Activated CD4-positive, alpha-beta T cell treated with anti-CD3 and anti-CD28 coated beads, Interleukin-2, amount 10 ng/mL, durations not matched to agents 24 days and 14 days (primary cell): Measurements from ENCODE around the gene LHFPL2. TPM values are rescaled to one million over a fixed set of nuclear protein-coding genes. Genes with fewer than 3 reads are reported as not detected.
"Not testable (repeated sequence)": the region's sequence is repeated elsewhere in the genome, so short reads cannot be mapped to it uniquely, and the experiment has no call there.

ENCODE experiments used
- DNase-seq: peaks from one replicate; pipeline ENCODE4 v3.0.0; 2022
- H3K27ac Mint-ChIP-seq: one replicate; pipeline ENCODE4 v1.8.0; 2022; ENCODE audit warnings: mild to moderate bottlenecking, mixed read lengths
- H3K27me3 Mint-ChIP-seq: one replicate; pipeline ENCODE4 v1.8.0; 2022; ENCODE audit warnings: mixed read lengths
- H3K36me3 Mint-ChIP-seq: one replicate; pipeline ENCODE4 v1.8.0; 2022; ENCODE audit warnings: low read depth, mild to moderate bottlenecking, mixed read lengths
- H3K4me1 Mint-ChIP-seq: one replicate; pipeline ENCODE4 v1.8.0; 2021; ENCODE audit warnings: mixed read lengths
- H3K4me3 Mint-ChIP-seq: one replicate; pipeline ENCODE4 v1.8.0; 2022; ENCODE audit warnings: mild to moderate bottlenecking, moderate library complexity, mixed read lengths
- H3K9me3 Mint-ChIP-seq: one replicate; pipeline ENCODE4 v1.8.0; 2021; ENCODE audit warnings: mixed read lengths
- intact Hi-C: fragments of 100-400 bp; cut with micrococcal nuclease; formaldehyde crosslinking; loops from one replicate; pipeline ENCODE4 v1.15.1; 2023
- total RNA-seq: library from RNA; stranded (reverse); gene quantifications from 2 replicates; pipeline ENCODE4 v1.2.3, GENCODE V29; 2022

The LHFPL2 gene
- total RNA-seq, 1 donor from 2014 or later, result 0.30 TPM

DNA sequence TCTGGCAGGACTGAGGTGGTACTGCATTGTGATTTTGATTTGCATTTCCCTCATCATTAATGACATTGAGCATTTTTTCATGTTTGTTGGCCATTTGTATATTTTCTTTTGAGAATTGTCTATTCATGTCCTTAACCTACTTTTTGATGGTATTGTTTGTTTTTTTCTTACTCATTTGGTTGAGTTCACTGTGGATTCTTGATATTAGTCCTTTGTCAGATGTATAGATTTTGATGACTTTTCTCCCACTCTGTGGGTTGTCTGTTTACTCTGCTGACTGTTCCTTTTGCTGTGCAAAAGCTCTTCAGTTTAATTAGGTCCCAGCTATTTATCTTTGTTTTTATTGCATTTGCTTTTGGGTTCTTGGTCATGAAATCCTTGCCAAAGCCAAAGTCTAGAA is 25.3 kb upstream of the LHFPL2 start:
- H3K4me3 Mint-ChIP-seq, H3K4me1 Mint-ChIP-seq, H3K36me3 Mint-ChIP-seq, DNase-seq, H3K27ac Mint-ChIP-seq, intact Hi-C loops, H3K9me3 Mint-ChIP-seq: not testable (repeated sequence)
- peaks cover 16% of the 10 kb centered on the region for H3K27me3 Mint-ChIP-seq

GRCh38 chr5:78672154-78672553 is 23.6 kb upstream of the LHFPL2 start:
- DNase-seq, result no peak
- no peaks in the 10 kb centered on the region for H3K4me1 Mint-ChIP-seq
- H3K27me3 Mint-ChIP-seq, result peaks cover 20% of the 10 kb centered on the region
- H3K4me3 Mint-ChIP-seq, result no peak overlapping the region
- H3K27ac Mint-ChIP-seq, result no peak overlapping the region
- H3K9me3 Mint-ChIP-seq, result no peaks in the 10 kb centered on the region
- intact Hi-C loops, result no loop called here
- H3K36me3 Mint-ChIP-seq, result no peaks in the 10 kb centered on the region

- Mint-ChIP-seq H3K27ac (no peak overlapping the region), H3K36me3 (no peaks in the 10 kb centered on the region), H3K4me1 (no peaks in the 10 kb centered on the region), H3K4me3 (no peak overlapping the region), H3K27me3 (peaks cover 20% of the 10 kb centered on the region), H3K9me3 (no peaks in the 10 kb centered on the region)
- DNase-seq, result no peak
- intact Hi-C loops, result no loop called here
Observed at GRCh38 chr5:78671609-78672008, 23.0 kb upstream of the LHFPL2 start.

DNA sequence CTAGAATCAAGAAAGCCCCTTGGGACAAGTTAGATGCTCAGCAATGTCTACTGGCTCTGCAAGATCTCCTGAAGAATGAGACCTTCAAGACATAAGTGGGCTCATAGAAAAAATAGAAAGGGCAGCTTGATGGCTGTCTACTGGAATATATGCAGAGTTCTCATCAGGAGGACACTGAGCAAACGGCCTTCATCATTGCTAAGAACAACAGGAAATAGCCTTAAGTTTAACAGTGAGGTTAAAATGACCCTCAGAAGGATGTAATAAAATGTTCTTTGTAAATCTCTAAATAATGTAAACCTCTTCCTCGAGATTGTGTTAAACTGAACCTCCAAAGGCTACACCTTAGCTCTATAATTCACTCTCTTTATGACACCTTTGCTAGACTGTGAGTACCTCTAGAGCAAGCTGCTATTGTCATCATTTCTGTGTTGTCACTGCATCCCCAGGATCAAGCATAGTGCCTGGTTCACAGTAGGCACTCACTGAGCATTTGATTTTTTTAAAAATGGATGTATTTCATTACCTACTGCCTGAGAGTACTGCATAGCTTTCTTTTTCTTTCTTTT is 22.2 kb upstream of the LHFPL2 start:
- no peak for DNase-seq
- Mint-ChIP-seq H3K4me1 (no peaks in the 10 kb centered on the region), H3K4me3 (no peak overlapping the region), H3K27ac (no peak overlapping the region), H3K27me3 (peaks cover 20% of the 10 kb centered on the region), H3K36me3 (no peaks in the 10 kb centered on the region), H3K9me3 (no peaks in the 10 kb centered on the region)
- intact Hi-C loops, result no loop called here

DNA sequence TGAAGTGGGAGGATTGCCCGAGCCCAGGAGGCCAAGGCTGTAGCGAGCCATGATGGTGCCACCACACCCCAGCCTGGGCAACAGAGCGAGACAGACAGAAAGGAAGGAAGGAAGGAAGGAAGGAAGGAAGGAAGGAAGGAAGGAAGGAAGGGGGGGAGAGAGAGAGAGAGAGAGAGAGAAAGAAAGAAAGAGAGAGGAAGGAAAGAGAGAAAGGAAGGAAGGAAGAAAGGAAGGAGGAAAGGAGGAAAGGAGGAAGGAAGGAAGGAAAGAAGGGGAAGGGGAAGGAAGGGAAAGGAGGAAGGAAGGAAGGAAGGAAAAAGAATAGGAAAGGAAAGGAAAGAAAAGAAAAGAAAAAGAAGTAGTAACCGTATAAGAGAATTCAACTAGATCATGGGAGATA is 20.8 kb upstream of the LHFPL2 start:
- DNase-seq, result no peak
- intact Hi-C loops, result no loop called here
- H3K4me3 Mint-ChIP-seq, result no peak overlapping the region
- H3K4me1 Mint-ChIP-seq, result no peaks in the 10 kb centered on the region
- H3K36me3 Mint-ChIP-seq, result no peaks in the 10 kb centered on the region
- H3K9me3 Mint-ChIP-seq, result no peaks in the 10 kb centered on the region
- H3K27me3 Mint-ChIP-seq, result peaks cover 19% of the 10 kb centered on the region
- no peak overlapping the region for H3K27ac Mint-ChIP-seq

DNA sequence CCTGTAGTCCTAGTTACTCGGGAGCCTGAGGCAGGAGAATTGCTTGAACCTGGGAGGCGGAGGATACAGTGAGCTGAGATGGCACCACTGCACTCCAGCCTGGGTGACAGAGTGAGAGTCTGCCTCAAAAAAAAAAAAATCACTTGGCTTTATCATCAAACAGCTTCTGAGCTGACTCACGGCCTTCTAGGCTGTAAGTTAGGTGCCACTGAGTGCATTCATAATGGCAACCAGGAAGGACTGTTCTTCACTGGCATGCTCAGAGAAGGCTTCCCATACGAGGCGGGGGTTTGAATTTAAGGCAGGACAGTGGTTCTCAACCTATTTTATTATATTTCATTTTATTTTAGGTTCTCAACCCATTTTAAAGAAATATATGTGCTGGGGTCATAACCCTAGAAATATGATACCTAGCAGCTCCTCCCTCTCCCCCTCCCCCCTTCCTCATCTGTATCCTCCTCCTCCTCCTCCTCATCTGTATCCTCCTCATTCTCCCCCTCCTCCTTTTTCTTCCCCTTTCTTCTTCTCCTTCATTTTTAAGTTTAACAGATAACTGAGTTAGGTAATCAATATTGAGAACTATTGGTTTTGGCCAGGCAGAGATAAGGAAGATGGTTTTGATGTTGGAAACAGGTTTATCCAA is 19.0 kb upstream of the LHFPL2 start:
- no peak for DNase-seq
- intact Hi-C loops, result no loop called here
- H3K27ac Mint-ChIP-seq, result no peak overlapping the region
- no peaks in the 10 kb centered on the region for H3K36me3 Mint-ChIP-seq
- no peaks in the 10 kb centered on the region for H3K4me1 Mint-ChIP-seq
- H3K4me3 Mint-ChIP-seq, result no peak overlapping the region
- H3K9me3 Mint-ChIP-seq, result no peaks in the 10 kb centered on the region
- peaks cover 13% of the 10 kb centered on the region for H3K27me3 Mint-ChIP-seq

- H3K36me3 Mint-ChIP-seq, DNase-seq, H3K4me1 Mint-ChIP-seq, H3K9me3 Mint-ChIP-seq, H3K27ac Mint-ChIP-seq, intact Hi-C loops, H3K4me3 Mint-ChIP-seq: not testable (repeated sequence)
- H3K27me3 Mint-ChIP-seq, result peaks cover 13% of the 10 kb centered on the region
Observed at GRCh38 chr5:78666975-78667374, 18.4 kb upstream of the LHFPL2 start.

DNA sequence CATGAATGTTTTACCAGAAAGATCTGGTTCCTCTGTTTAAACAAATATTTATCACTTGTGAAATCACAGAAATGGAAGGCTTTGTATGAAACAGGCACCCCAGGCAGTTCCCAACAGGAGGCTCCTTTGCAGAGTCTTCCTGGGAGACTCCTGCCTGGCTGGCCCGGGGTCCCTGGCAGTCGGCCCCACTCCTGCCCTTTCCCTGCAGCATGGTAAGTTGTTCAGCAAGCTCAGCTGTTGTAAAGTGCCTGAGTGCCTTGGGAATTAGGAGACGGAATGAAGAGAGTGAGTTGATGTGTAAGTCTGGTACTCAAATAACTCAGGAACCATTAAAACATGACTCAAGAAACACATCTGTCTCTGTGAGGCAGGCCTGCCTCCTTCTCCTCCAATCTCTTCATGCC is 17.5 kb upstream of the LHFPL2 start:
- Mint-ChIP-seq H3K27me3 (peaks cover 11% of the 10 kb centered on the region), H3K36me3 (no peaks in the 10 kb centered on the region), H3K9me3 (no peaks in the 10 kb centered on the region), H3K27ac (no peak overlapping the region), H3K4me3 (no peak overlapping the region), H3K4me1 (no peaks in the 10 kb centered on the region)
- no peak for DNase-seq
- intact Hi-C loops, result no loop called here

GRCh38 chr5:78665534-78665933 is 17.0 kb upstream of the LHFPL2 start:
- no peak for DNase-seq
- Mint-ChIP-seq H3K27ac (no peak overlapping the region), H3K36me3 (no peaks in the 10 kb centered on the region), H3K4me3 (no peak overlapping the region), H3K9me3 (no peaks in the 10 kb centered on the region), H3K27me3 (peaks cover 13% of the 10 kb centered on the region), H3K4me1 (no peaks in the 10 kb centered on the region)
- intact Hi-C loops, result no loop called here

DNA sequence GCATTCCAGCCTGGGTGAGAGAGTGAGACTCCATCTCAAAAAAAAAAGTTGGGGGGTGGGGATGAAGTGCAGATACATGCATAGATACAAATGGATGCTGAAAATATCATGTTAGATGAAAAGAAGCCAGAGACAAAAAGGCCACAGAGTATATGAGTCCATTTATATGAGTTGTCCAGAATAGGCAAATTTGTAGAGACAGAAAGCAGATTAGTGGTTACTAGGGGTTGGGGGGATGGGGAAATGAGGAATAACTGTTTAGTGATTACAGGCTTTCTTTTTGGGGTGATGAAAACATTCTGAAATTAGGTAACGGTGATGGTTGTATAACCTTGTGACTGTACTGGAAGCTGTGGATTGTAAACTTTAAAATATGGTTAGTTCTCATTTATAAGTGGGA is 13.8 kb upstream of the LHFPL2 start:
- intact Hi-C loops, result no loop called here
- no peaks in the 10 kb centered on the region for H3K36me3 Mint-ChIP-seq
- peaks cover 17% of the 10 kb centered on the region for H3K27me3 Mint-ChIP-seq
- DNase-seq, result no peak
- H3K4me3 Mint-ChIP-seq, result no peak overlapping the region
- no peaks in the 10 kb centered on the region for H3K4me1 Mint-ChIP-seq
- no peaks in the 10 kb centered on the region for H3K9me3 Mint-ChIP-seq
- no peak overlapping the region for H3K27ac Mint-ChIP-seq

GRCh38 chr5:78661691-78662090 is 13.1 kb upstream of the LHFPL2 start:
- H3K9me3 Mint-ChIP-seq, result no peaks in the 10 kb centered on the region
- no peak overlapping the region for H3K27ac Mint-ChIP-seq
- intact Hi-C loops, result no loop called here

GRCh38 chr5:78661044-78661443 is 12.5 kb upstream of the LHFPL2 start:
- intact Hi-C loops, result no loop called here

More at GRCh38 chr5:78661691-78662090, 13.1 kb upstream of the LHFPL2 start:
- H3K4me1 Mint-ChIP-seq, result no peaks in the 10 kb centered on the region
- H3K4me3 Mint-ChIP-seq, result no peak overlapping the region
- H3K36me3 Mint-ChIP-seq, result no peaks in the 10 kb centered on the region
- no peak for DNase-seq
- H3K27me3 Mint-ChIP-seq, result peaks cover 19% of the 10 kb centered on the region

DNA sequence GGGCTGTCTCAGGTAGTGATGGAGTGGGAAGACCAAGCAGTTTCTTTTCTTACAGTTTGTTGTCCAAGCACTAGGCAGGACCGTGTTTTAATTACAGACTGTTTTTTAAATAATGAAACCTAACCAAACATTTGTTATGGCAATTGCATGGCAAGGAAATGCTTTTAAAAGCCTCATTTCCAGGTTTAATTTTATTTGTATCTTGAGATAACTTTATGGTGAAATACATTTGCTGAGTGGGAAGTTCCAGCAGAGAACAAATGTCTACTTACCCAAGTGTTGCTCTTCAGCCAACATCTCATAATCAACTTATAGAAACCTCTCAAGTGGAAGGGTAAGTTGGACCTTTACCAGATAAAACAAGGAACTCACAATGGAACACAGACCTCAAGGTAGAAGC is 11.8 kb upstream of the LHFPL2 start:
- H3K27me3 Mint-ChIP-seq, result peaks cover 23% of the 10 kb centered on the region
- H3K4me3 Mint-ChIP-seq, result no peak overlapping the region
- intact Hi-C loops, result no loop called here
- no peaks in the 10 kb centered on the region for H3K9me3 Mint-ChIP-seq
- H3K36me3 Mint-ChIP-seq, result no peaks in the 10 kb centered on the region
- no peak overlapping the region for H3K27ac Mint-ChIP-seq
- DNase-seq, result no peak
- no peaks in the 10 kb centered on the region for H3K4me1 Mint-ChIP-seq

More at GRCh38 chr5:78661044-78661443, 12.5 kb upstream of the LHFPL2 start:
- no peak for DNase-seq
- Mint-ChIP-seq H3K4me3 (no peak overlapping the region), H3K27ac (no peak overlapping the region), H3K9me3 (no peaks in the 10 kb centered on the region), H3K36me3 (no peaks in the 10 kb centered on the region), H3K27me3 (peaks cover 22% of the 10 kb centered on the region), H3K4me1 (no peaks in the 10 kb centered on the region)

- no peak overlapping the region for H3K4me3 Mint-ChIP-seq
- intact Hi-C loops, result no loop called here
Observed at GRCh38 chr5:78659714-78660113, 11.1 kb upstream of the LHFPL2 start.

GRCh38 chr5:78659114-78659513 is 10.5 kb upstream of the LHFPL2 start:
- H3K4me1 Mint-ChIP-seq, result no peaks in the 10 kb centered on the region
- no peak overlapping the region for H3K4me3 Mint-ChIP-seq
- H3K27me3 Mint-ChIP-seq, result peaks cover 26% of the 10 kb centered on the region
- H3K9me3 Mint-ChIP-seq, result no peaks in the 10 kb centered on the region
- intact Hi-C loops, result no loop called here
- H3K36me3 Mint-ChIP-seq, result no peaks in the 10 kb centered on the region
- DNase-seq, result no peak
- no peak overlapping the region for H3K27ac Mint-ChIP-seq

More at GRCh38 chr5:78659714-78660113, 11.1 kb upstream of the LHFPL2 start:
- no peak for DNase-seq
- Mint-ChIP-seq H3K9me3 (no peaks in the 10 kb centered on the region), H3K27ac (no peak overlapping the region), H3K4me1 (no peaks in the 10 kb centered on the region), H3K36me3 (no peaks in the 10 kb centered on the region), H3K27me3 (peaks cover 24% of the 10 kb centered on the region)
